ENCODE results near the gene SNRPB. TPM values are rescaled to one million over a fixed set of nuclear protein-coding genes. Genes with fewer than 3 reads are reported as not detected.

Gene SNRPB
- polyA plus RNA-seq, 2 of the 4 experiments (the other 2 are of a cell fraction): 557 to 676 TPM

DNA sequence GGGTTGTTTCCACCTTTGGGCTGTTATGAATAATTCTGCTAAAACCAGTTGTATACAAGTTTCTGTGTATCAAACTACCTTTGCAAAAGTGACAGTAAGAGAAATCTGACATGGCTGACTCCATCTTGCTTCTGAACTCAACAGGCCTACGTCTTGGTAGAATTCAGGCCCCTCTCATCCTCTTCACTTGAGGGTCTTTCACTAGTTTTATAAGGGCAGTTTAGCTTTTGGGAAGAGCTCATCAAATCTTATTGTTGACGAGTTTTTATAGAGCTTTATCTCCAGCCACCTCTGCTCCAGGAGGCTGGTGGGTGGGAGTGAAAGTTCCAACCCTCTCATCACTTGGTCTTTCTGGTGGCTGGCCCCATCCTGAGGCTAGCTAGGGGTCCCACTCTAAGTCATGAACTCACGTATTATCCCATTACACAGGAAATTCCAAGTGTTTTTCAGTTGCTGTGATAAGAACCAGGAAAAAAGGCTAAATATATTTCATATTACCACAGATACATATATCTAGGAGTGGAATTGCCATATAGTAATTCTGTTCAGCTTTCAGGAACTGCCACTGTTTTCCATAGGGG, 11.6 kb downstream of the SNRPB start:
- DNase-seq (ENCODE audit: low read depth in 1 of 2, low spot score in 1 of 2): no peak
- ChIA-PET CTCF (interaction anchor here (1.6 to 5.5 kb wide), 2 partner anchors 63 to 251 kb away, joined by 5 to 54 read pairs; no protein-coding TSS in a partner anchor), POLR2A (interaction anchor here (4.8 kb wide), 1 partner anchor 11 kb away, joined by 26 read pairs; the partner anchor contains the start of gene SNRPB)
- peak; percentile 43; the same call in 1 of the 2 replicates for TF ChIP-seq RARB (CRISPR knock-in tag; IDR thresholded peaks at IDR 0.05)
- TF ChIP-seq ZSCAN20 (CRISPR knock-in tag; IDR thresholded peaks at IDR 0.05): no peak
- TF ChIP-seq, protein P1, sequence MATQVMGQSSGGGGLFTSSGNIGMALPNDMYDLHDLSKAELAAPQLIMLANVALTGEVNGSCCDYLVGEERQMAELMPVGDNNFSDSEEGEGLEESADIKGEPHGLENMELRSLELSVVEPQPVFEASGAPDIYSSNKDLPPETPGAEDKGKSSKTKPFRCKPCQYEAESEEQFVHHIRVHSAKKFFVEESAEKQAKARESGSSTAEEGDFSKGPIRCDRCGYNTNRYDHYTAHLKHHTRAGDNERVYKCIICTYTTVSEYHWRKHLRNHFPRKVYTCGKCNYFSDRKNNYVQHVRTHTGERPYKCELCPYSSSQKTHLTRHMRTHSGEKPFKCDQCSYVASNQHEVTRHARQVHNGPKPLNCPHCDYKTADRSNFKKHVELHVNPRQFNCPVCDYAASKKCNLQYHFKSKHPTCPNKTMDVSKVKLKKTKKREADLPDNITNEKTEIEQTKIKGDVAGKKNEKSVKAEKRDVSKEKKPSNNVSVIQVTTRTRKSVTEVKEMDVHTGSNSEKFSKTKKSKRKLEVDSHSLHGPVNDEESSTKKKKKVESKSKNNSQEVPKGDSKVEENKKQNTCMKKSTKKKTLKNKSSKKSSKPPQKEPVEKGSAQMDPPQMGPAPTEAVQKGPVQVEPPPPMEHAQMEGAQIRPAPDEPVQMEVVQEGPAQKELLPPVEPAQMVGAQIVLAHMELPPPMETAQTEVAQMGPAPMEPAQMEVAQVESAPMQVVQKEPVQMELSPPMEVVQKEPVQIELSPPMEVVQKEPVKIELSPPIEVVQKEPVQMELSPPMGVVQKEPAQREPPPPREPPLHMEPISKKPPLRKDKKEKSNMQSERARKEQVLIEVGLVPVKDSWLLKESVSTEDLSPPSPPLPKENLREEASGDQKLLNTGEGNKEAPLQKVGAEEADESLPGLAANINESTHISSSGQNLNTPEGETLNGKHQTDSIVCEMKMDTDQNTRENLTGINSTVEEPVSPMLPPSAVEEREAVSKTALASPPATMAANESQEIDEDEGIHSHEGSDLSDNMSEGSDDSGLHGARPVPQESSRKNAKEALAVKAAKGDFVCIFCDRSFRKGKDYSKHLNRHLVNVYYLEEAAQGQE (IDR thresholded peaks at IDR 0.05): no peak
- TF ChIP-seq JUN (IDR thresholded peaks at IDR 0.05): no peak
- peak; percentile 85 for TF ChIP-seq POLR2AphosphoS2 (conservative IDR thresholded peaks at IDR 0.05; ENCODE audit: low read length)
- no peak for TF ChIP-seq ZC3H11A (IDR thresholded peaks at IDR 0.05)
- no peak overlapping the region for H3K4me2 ChIP-seq
- FAIRE-seq: no peak
- no peaks in the 10 kb centered on the region for H3K9me3 ChIP-seq
- 98% methylated on average over 3 of the region's 3 CpGs for WGBS (ENCODE audit: missing lambda C conversion rate)
- H3K4me1 ChIP-seq: no peaks in the 10 kb centered on the region
- no peak overlapping the region for H3K4me3 ChIP-seq
- no peak overlapping the region for H3K27ac ChIP-seq
- ATAC-seq: no peak

DNA sequence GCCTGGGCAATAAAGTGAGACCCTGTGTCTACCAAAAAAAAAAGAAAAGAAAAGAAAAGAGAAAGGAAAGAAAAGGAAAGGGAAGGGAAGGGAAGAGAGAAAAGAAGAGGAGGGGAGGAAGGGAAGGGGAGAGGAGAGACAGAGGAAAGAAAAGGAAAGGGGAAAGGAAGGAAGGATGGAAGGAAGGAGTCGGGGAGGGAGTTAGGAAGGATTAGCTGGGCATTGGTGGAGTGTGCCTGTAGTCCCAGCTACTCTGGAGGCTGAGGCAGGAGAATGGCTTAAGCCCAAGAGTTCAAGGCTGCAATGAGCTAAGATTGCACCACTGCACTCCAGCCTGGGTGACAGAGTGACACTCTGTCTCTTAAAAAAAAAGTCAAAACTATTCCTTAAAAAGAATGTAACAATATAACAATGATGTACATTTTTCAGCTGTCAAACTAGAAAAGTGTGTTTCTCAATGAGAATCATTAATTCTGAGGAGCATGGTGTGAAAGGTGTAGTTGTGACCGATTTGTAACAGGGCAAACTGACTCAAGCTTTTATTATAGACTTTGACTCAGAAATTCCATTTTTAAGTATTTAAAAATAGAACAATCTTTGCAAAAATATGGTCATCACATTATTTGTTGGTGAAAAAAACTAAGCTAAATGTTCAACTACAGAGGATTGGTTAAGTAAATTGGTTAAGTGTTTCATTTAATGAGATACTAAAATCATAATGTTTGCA, 14.7 kb downstream of the SNRPB start:
- ChIA-PET CTCF (interaction anchor here (0.6 to 5.5 kb wide), 16 partner anchors 10 to 692 kb away, joined by 3 to 54 read pairs (median 4); partner anchors contain the start of gene SNRPB), POLR2A (interaction anchor here (0.9 kb wide), 1 partner anchor 15 kb away, joined by 3 read pairs; the partner anchor contains the start of gene SNRPB)
- TF ChIP-seq HDAC2 (IDR thresholded peaks at IDR 0.05) (no peak), NPAS2 (CRISPR knock-in tag; IDR thresholded peaks at IDR 0.05; ENCODE audit: borderline replicate concordance) (no peak), MAZ (IDR thresholded peaks at IDR 0.05; ENCODE audit: borderline replicate concordance, low read depth, low read length) (no peak), RCOR1 (IDR thresholded peaks at IDR 0.05; ENCODE audit: low read depth, low read length) (no peak), NFE2L2 (conservative IDR thresholded peaks at IDR 0.05; ENCODE audit: low read length) (no peak)
- FAIRE-seq (peak; percentile 39), ATAC-seq (no peak), DNase-seq (ENCODE audit: low read depth in 1 of 2, low spot score in 1 of 2) (no peak)
- no peak overlapping the region for H3K27ac ChIP-seq
- no peaks in the 10 kb centered on the region for H3K4me1 ChIP-seq
- no peaks in the 10 kb centered on the region for H3K9me3 ChIP-seq
- no peak overlapping the region for H3K4me2 ChIP-seq
- 49% methylated on average over 2 of the region's 2 CpGs for WGBS (ENCODE audit: missing lambda C conversion rate)
- no peak overlapping the region for H3K4me3 ChIP-seq

DNA sequence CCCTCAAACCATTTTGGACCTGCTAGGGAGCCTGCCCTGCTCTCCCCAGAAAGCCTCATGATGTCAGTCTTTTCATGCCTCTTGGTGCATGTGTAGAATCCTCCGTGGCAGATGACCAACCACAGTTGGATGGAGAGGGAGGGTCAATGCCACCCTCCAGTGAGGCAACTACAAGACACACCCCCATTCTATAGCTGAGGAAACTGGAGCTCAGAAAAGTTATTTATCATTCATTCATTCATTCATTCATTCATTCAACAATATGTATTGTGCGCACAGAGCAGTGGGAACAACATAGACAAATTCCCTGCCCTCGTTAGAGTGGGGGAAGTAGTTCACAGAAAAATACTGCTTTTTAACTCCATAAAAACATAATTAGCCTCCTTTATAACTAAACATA, 16.8 kb downstream of the SNRPB start:
- CTCF ChIA-PET: interaction anchor here (0.6 to 5.0 kb wide), 16 partner anchors 8 to 1167 kb away, joined by 3 to 117 read pairs (median 5); partner anchors contain the start of genes SNRPB and TGM6

More for the DNA sequence above, 16.8 kb downstream of the SNRPB start:
- 70% methylated on average over 3 of the region's 3 CpGs for WGBS (ENCODE audit: missing lambda C conversion rate)
- TF ChIP-seq HOXB13 (CRISPR knock-in tag; IDR thresholded peaks at IDR 0.05; ENCODE audit: low read depth): no peak
- no peak for TF ChIP-seq CBX2 (IDR thresholded peaks at IDR 0.05; ENCODE audit: borderline replicate concordance, low read depth)
- TF ChIP-seq ZNF302 (CRISPR knock-in tag; IDR thresholded peaks at IDR 0.05): no peak
- no peak for TF ChIP-seq MAZ (IDR thresholded peaks at IDR 0.05; ENCODE audit: borderline replicate concordance, low read depth, low read length)
- TF ChIP-seq CHD4 (IDR thresholded peaks at IDR 0.05; ENCODE audit: borderline replicate concordance): no peak
- TF ChIP-seq, protein P2, sequence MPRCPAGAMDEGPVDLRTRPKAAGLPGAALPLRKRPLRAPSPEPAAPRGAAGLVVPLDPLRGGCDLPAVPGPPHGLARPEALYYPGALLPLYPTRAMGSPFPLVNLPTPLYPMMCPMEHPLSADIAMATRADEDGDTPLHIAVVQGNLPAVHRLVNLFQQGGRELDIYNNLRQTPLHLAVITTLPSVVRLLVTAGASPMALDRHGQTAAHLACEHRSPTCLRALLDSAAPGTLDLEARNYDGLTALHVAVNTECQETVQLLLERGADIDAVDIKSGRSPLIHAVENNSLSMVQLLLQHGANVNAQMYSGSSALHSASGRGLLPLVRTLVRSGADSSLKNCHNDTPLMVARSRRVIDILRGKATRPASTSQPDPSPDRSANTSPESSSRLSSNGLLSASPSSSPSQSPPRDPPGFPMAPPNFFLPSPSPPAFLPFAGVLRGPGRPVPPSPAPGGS (IDR thresholded peaks at IDR 0.05): no peak
- no peak for TF ChIP-seq GATA3 (IDR thresholded peaks at IDR 0.05; ENCODE audit: borderline replicate concordance)
- no peak for TF ChIP-seq SMC3 (IDR thresholded peaks at IDR 0.05)
- TF ChIP-seq KDM5A (IDR thresholded peaks at IDR 0.05): no peak
- H3K27ac ChIP-seq: no peak overlapping the region
- DNase-seq (ENCODE audit: low read depth in 1 of 2, low spot score in 1 of 2) (no peak), ATAC-seq (no peak), FAIRE-seq (no peak)
- H3K4me3 ChIP-seq: no peak overlapping the region
- no peaks in the 10 kb centered on the region for H3K4me1 ChIP-seq
- no peaks in the 10 kb centered on the region for H3K9me3 ChIP-seq
- POLR2A ChIA-PET: no interaction called here
- no peak overlapping the region for H3K4me2 ChIP-seq

Data from A549 (cell line).